Large intestine (tissue), 3 donors: ENCODE measurements around the gene ZMYND8. TPM values are rescaled to one million over a fixed set of nuclear protein-coding genes. Genes with fewer than 3 reads are reported as not detected.

Experiments
- DNase-seq, 2 donors: peaks; one replicate each; pipeline versions ENCODE4 v3.0.0 to v3.0.0-alpha.2; 2013
- H3K27ac ChIP-seq: one replicate; pipeline ENCODE4 v1.5.1; 2013; ENCODE audit warnings: low read length
- H3K27me3 ChIP-seq: 2 replicates; pipeline ENCODE4 v1.6.1; 2013; ENCODE audit warnings: low read length; ENCODE audit not compliant: control insufficient read depth, insufficient read depth
- H3K36me3 ChIP-seq: 2 replicates; pipeline ENCODE4 v1.6.1; 2013; ENCODE audit warnings: low read length; ENCODE audit not compliant: control insufficient read depth, insufficient read depth
- H3K4me1 ChIP-seq: one replicate; pipeline ENCODE4 v1.6.1; 2013; ENCODE audit warnings: low read length; ENCODE audit not compliant: control insufficient read depth, insufficient read depth
- H3K4me3 ChIP-seq: one replicate; pipeline ENCODE4 v1.5.1; 2013; ENCODE audit warnings: low read length
- H3K9me3 ChIP-seq: one replicate; pipeline ENCODE4 v1.6.1; 2013; ENCODE audit warnings: mild to moderate bottlenecking, low read depth, low read length, moderate library complexity; ENCODE audit not compliant: control insufficient read depth
- WGBS: methylation state at CpG from one replicate; pipeline ENCODE4 v1.1.5; 2013; ENCODE audit warnings: low lambda C conversion rate; ENCODE audit not compliant: insufficient coverage; 5-methylcytosine and 5-hydroxymethylcytosine counted together
- polyA plus RNA-seq: library from polyadenylated mRNA; unstranded; fragments of 120-200 nt; gene quantifications from one replicate; pipeline ENCODE4 v1.2.1, GENCODE V29; 2013

Gene ZMYND8
- polyA plus RNA-seq, 1 donor, result 25.5 TPM

- no peak for DNase-seq
These were observed 181.8 kb downstream of the ZMYND8 start for GRCh38 chr20:47174456-47175243.

GRCh38 chr20:47173596-47174216 lies 182.8 kb downstream of the ZMYND8 start:
- no peaks in the 10 kb centered on the region for H3K9me3 ChIP-seq
- H3K27ac ChIP-seq, result no peak overlapping the region
- no peaks in the 10 kb centered on the region for H3K4me1 ChIP-seq
- WGBS, result no CpG with 5 or more reads among the region's 6 CpGs
- no peak overlapping the region for H3K4me3 ChIP-seq
- no peaks in the 10 kb centered on the region for H3K36me3 ChIP-seq
- DNase-seq, result no peak
- no peaks in the 10 kb centered on the region for H3K27me3 ChIP-seq

More at GRCh38 chr20:47174456-47175243, 181.8 kb downstream of the ZMYND8 start:
- WGBS, result 76% methylated on average over 5 of the region's 21 CpGs
- H3K4me1 ChIP-seq, result no peaks in the 10 kb centered on the region
- no peaks in the 10 kb centered on the region for H3K36me3 ChIP-seq
- H3K4me3 ChIP-seq, result no peak overlapping the region
- no peaks in the 10 kb centered on the region for H3K9me3 ChIP-seq
- H3K27ac ChIP-seq, result no peak overlapping the region
- no peaks in the 10 kb centered on the region for H3K27me3 ChIP-seq

GRCh38 chr20:47172579-47172978 lies 183.9 kb downstream of the ZMYND8 start:
- WGBS, result no CpG with 5 or more reads among the region's 16 CpGs
- DNase-seq, result no peak
- no peaks in the 10 kb centered on the region for H3K27me3 ChIP-seq

GRCh38 chr20:47167846-47168245 lies 188.7 kb downstream of the ZMYND8 start:
- DNase-seq, result no peak
- Histone ChIP-seq H3K9me3 (no peaks in the 10 kb centered on the region), H3K4me3 (no peak overlapping the region), H3K27me3 (no peaks in the 10 kb centered on the region), H3K4me1 (no peaks in the 10 kb centered on the region), H3K27ac (no peak overlapping the region), H3K36me3 (no peaks in the 10 kb centered on the region)
- WGBS, result 100% methylated on average over 1 of the region's 9 CpGs

More at GRCh38 chr20:47172579-47172978, 183.9 kb downstream of the ZMYND8 start:
- Histone ChIP-seq H3K4me1 (no peaks in the 10 kb centered on the region), H3K27ac (no peak overlapping the region), H3K36me3 (no peaks in the 10 kb centered on the region), H3K4me3 (no peak overlapping the region), H3K9me3 (no peaks in the 10 kb centered on the region)

- Histone ChIP-seq H3K4me3 (no peak overlapping the region), H3K27me3 (no peaks in the 10 kb centered on the region), H3K4me1 (no peaks in the 10 kb centered on the region), H3K27ac (no peak overlapping the region), H3K9me3 (no peaks in the 10 kb centered on the region), H3K36me3 (no peaks in the 10 kb centered on the region)
- no peak for DNase-seq
- no CpG with 5 or more reads among the region's 4 CpGs for WGBS
These were observed 191.1 kb downstream of the ZMYND8 start for GRCh38 chr20:47165376-47165865.

- no CpG with 5 or more reads among the region's 13 CpGs for WGBS
- DNase-seq, result no peak
These were observed 192.4 kb downstream of the ZMYND8 start for GRCh38 chr20:47164140-47164539.

GRCh38 chr20:47161411-47161810 lies 195.1 kb downstream of the ZMYND8 start:
- H3K4me1 ChIP-seq, result no peaks in the 10 kb centered on the region
- no peak overlapping the region for H3K27ac ChIP-seq
- no peaks in the 10 kb centered on the region for H3K27me3 ChIP-seq
- WGBS, result no CpG with 5 or more reads among the region's 10 CpGs
- DNase-seq, result no peak
- no peaks in the 10 kb centered on the region for H3K9me3 ChIP-seq
- no peaks in the 10 kb centered on the region for H3K36me3 ChIP-seq
- no peak overlapping the region for H3K4me3 ChIP-seq

More at GRCh38 chr20:47164140-47164539, 192.4 kb downstream of the ZMYND8 start:
- Histone ChIP-seq H3K9me3 (no peaks in the 10 kb centered on the region), H3K36me3 (no peaks in the 10 kb centered on the region), H3K4me3 (no peak overlapping the region), H3K27me3 (no peaks in the 10 kb centered on the region), H3K27ac (no peak overlapping the region), H3K4me1 (no peaks in the 10 kb centered on the region)

GRCh38 chr20:47160992-47161391 lies 195.5 kb downstream of the ZMYND8 start:
- no peaks in the 10 kb centered on the region for H3K9me3 ChIP-seq
- H3K27me3 ChIP-seq, result no peaks in the 10 kb centered on the region
- H3K36me3 ChIP-seq, result no peaks in the 10 kb centered on the region
- no peak for DNase-seq
- H3K4me1 ChIP-seq, result no peaks in the 10 kb centered on the region
- WGBS, result no CpG with 5 or more reads among the region's 14 CpGs
- H3K27ac ChIP-seq, result no peak overlapping the region
- no peak overlapping the region for H3K4me3 ChIP-seq

GRCh38 chr20:47160240-47160639 lies 196.3 kb downstream of the ZMYND8 start:
- H3K4me3 ChIP-seq, result no peak overlapping the region
- no peak overlapping the region for H3K27ac ChIP-seq
- 80% methylated on average over 1 of the region's 7 CpGs for WGBS

More at GRCh38 chr20:47160240-47160639, 196.3 kb downstream of the ZMYND8 start:
- DNase-seq, result no peak
- H3K27me3 ChIP-seq, result no peaks in the 10 kb centered on the region
- H3K36me3 ChIP-seq, result no peaks in the 10 kb centered on the region
- H3K9me3 ChIP-seq, result no peaks in the 10 kb centered on the region
- no peaks in the 10 kb centered on the region for H3K4me1 ChIP-seq
